HepG2 (cell line): ENCODE results near the gene SYNGR1. TPM values are rescaled to one million over a fixed set of nuclear protein-coding genes. Genes with fewer than 3 reads are reported as not detected.
A peak's percentile ranks its signal among the peaks of the same experiment; 100 is the strongest.

Experiments used
- ATAC-seq: fragments of 200-7000 bp; cut with Tn5 transposase; 3 replicates; pipeline ENCODE4 v1.9.1; 2020; ENCODE audit warnings: mild to moderate bottlenecking, moderate library complexity
- BruUV-seq: library from RNA; stranded (reverse); fragments of 400-500 nt; replicated peaks from 2 replicates; lab custom pipeline; 2021; lab: Mats Ljungman, UMichigan
- CTCF ChIA-PET: fragments of 300-600 bp; formaldehyde crosslinking; extraction: SDS; loops from one replicate; lab custom pipeline; 2021; ENCODE audit warnings: low total read pairs, inconsistent platforms, low intra/inter-chr PET ratio; lab: Yijun Ruan, JAX
- POLR2A ChIA-PET: fragments of 350-600 bp; sonication (Branson Sonifier 250); formaldehyde crosslinking; loops from one replicate; lab custom pipeline; 2020; ENCODE audit warnings: antibody characterized with exemption, inconsistent platforms; lab: Yijun Ruan, JAX
- DNase-seq: peaks from one replicate; pipeline ENCODE4 v3.0.0-alpha.2; 2015; ENCODE audit warnings: low spot score
- FAIRE-seq: peaks from 3 replicates; lab custom pipeline; 2011; peaks lifted over from hg19 to GRCh38; lab: Jason Lieb, UNC
- H2AFZ ChIP-seq: one replicate; pipeline ENCODE4 v1.6.1; 2011; ENCODE audit warnings: low read length, inconsistent platforms
- H3K27ac ChIP-seq: fragments of 300-600 bp; 3 replicates; pipeline ENCODE4 v1.8.0; 2011; ENCODE audit warnings: mixed run types, mild to moderate bottlenecking, mixed read lengths, low read length, inconsistent platforms; ENCODE audit not compliant: insufficient read depth; ENCODE audit errors: extremely low read length
- H3K27me3 ChIP-seq, 2 experiments: fragments of 200-600 bp in 1 of 2; 2 replicates in 1 of 2; 3 replicates in 1 of 2; pipeline versions ENCODE4 v1.6.0 to v1.8.0; 2011; ENCODE audit warnings: low read length in 2 of 2, mild to moderate bottlenecking in 2 of 2, moderate library complexity in 2 of 2, inconsistent platforms in 1 of 2; ENCODE audit not compliant: insufficient read depth in 2 of 2, control insufficient read depth in 1 of 2
- H3K36me3 ChIP-seq, 2 experiments: fragments of 200-600 bp in 1 of 2; replicated peaks in 1 of 2; 2 replicates in 1 of 2; 3 replicates in 1 of 2; pipeline versions ENCODE4 v1.5.1 to v1.8.0; 2011; ENCODE audit warnings: low read length in 2 of 2, inconsistent platforms in 1 of 2; ENCODE audit not compliant: insufficient read depth in 2 of 2, control insufficient read depth in 1 of 2
- H3K4me1 ChIP-seq: 2 replicates; pipeline ENCODE4 v1.5.1; 2012; ENCODE audit warnings: low read length, inconsistent platforms; ENCODE audit not compliant: insufficient read depth
- H3K4me2 ChIP-seq: 2 replicates; pipeline ENCODE4 v1.6.0; 2011; ENCODE audit warnings: low read depth, low read length, inconsistent platforms
- H3K4me3 ChIP-seq, 3 experiments: fragments of 200-600 bp in 1 of 3; sonication (generic), shearing (Covaris generic) in 1 of 3; replicated peaks in 1 of 3; 2 replicates each; pipeline ENCODE4 v1.5.1; 2011 to 2016; ENCODE audit warnings: low read length in 3 of 3, inconsistent platforms in 2 of 3, low read depth in 2 of 3, mild to moderate bottlenecking in 2 of 3, control low read depth in 1 of 3, mixed read lengths in 1 of 3; ENCODE audit not compliant: insufficient read depth in 1 of 3
- H3K79me2 ChIP-seq: one replicate; pipeline ENCODE4 v1.6.1; 2011; ENCODE audit warnings: low read length, inconsistent platforms; ENCODE audit not compliant: insufficient read depth
- H3K9ac ChIP-seq: 2 replicates; pipeline ENCODE4 v1.6.0; 2011; ENCODE audit warnings: mild to moderate bottlenecking, low read depth, low read length, inconsistent platforms; ENCODE audit not compliant: insufficient read depth
- H3K9me3 ChIP-seq: 2 replicates; pipeline ENCODE4 v1.5.1; 2012; ENCODE audit warnings: mild to moderate bottlenecking, low read length
- H4K20me1 ChIP-seq: 2 replicates; pipeline ENCODE4 v1.6.0; 2011; ENCODE audit warnings: inconsistent platforms, mild to moderate bottlenecking, low read length, moderate library complexity; ENCODE audit not compliant: insufficient read depth
- FLYWCH1 ChIP-seq: sonication (generic); formaldehyde crosslinking; IDR thresholded peaks from 2 replicates; pipeline ENCODE4 v1.8.1; 2023; ENCODE audit warnings: mild to moderate bottlenecking, missing genetic modification reagents
- FOXJ3 ChIP-seq: sonication (generic); formaldehyde crosslinking; IDR thresholded peaks from 2 replicates; pipeline ENCODE4 v1.4.0; 2020; ENCODE audit warnings: missing genetic modification reagents, mild to moderate bottlenecking, borderline replicate concordance
- NFYC ChIP-seq: IDR thresholded peaks from 2 replicates; pipeline ENCODE4 v1.6.1; 2016; ENCODE audit warnings: missing genetic modification reagents, missing compliant biosample characterization
- PHB2 ChIP-seq: fragments of 450-650 bp; IDR thresholded peaks from 2 replicates; pipeline ENCODE4 v1.6.1; 2018; ENCODE audit not compliant: partially characterized antibody
- ZNF629 ChIP-seq: sonication (generic); formaldehyde crosslinking; conservative IDR thresholded peaks from 2 replicates; pipeline ENCODE4 v1.5.0; 2020; ENCODE audit warnings: missing genetic modification reagents
- WGBS: methylation state at CpG from one replicate; pipeline ENCODE4 v1.1.6; 2017; ENCODE audit warnings: low lambda C conversion rate; 5-methylcytosine and 5-hydroxymethylcytosine counted together
- in situ Hi-C: cut with HindIII; loops from 2 replicates; pipeline ENCODE4 v1.10.0; 2017; ENCODE audit warnings: low pct_unique_long_range_greater_than_20kb; ENCODE audit not compliant: extremely low pct_ligation_motif_present
- intact Hi-C: fragments of 100-400 bp; cut with micrococcal nuclease; formaldehyde crosslinking; loops from one replicate; pipeline ENCODE4 v1.10.0; 2022; ENCODE audit not compliant: unreplicated experiment
- polyA plus RNA-seq, 8 experiments: library from polyadenylated mRNA; depleted of rRNA in 3 of 8; stranded (reverse) in 7 of 8; unstranded in 1 of 8; fragments of >200 nt; fragmentation: Illumina TruSeq in 4 of 8; extraction: Trizol in 4 of 8; gene quantifications; 2 replicates each; pipeline versions ENCODE4 v1.2.1 to v1.2.3, GENCODE V29; 2011 to 2016; ENCODE audit warnings: low read depth in 4 of 8, missing spikeins in 1 of 8, mixed read lengths in 1 of 8; ENCODE audit not compliant: insufficient read depth in 1 of 8
- total RNA-seq, 5 experiments: library from RNA; depleted of rRNA; stranded (reverse); fragments of >200 nt; fragmentation: Illumina TruSeq; extraction: Trizol; gene quantifications; 2 replicates each; pipeline ENCODE4 v1.2.3, GENCODE V29; 2016; ENCODE audit warnings: low read depth in 1 of 5

SYNGR1 gene
- total and polyA plus RNA-seq, 2 of the 13 experiments (the other 11 are each of a cell fraction or from before 2014, with no cell fraction given) = 0.27 to 2.7 TPM

DNA sequence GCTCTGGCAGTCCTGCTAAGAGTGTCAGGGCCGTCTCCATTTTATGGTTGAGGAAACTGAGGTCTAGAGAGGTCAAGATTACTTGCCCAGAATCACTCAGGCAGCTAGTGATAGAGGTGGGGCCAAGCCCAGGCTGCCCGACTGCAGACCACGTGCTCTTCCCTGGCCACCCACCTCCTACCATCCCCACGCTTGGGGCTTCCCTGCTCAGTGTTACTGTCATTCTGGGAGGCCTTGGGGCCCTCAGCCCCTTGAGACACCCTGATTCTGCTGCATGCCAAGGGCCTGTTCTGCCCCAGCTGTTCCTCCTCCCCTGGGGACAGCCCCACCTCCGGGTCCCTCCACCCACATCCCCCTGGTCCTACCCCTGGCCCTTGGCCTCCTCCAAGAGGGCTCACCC, 32.6 kb downstream of the SYNGR1 start:
- no peak overlapping the region for H3K27ac ChIP-seq
- FAIRE-seq (no peak), DNase-seq (no peak), ATAC-seq (no peak)
- H3K4me1 ChIP-seq = no peaks in the 10 kb centered on the region
- H3K9me3 ChIP-seq = no peaks in the 10 kb centered on the region
- H3K79me2 ChIP-seq = no peaks in the 10 kb centered on the region
- H4K20me1 ChIP-seq = no peaks in the 10 kb centered on the region
- no peak overlapping the region for H2AFZ ChIP-seq
- ChIA-PET POLR2A (no interaction called here), CTCF (no interaction called here)
- no peak overlapping the region for H3K9ac ChIP-seq
- 14% methylated on average over 4 of the region's 5 CpGs for WGBS
- H3K36me3 ChIP-seq = no peaks in the 10 kb centered on the region
- peaks cover 4 to 26% of the 10 kb centered on the region in 2 experiments; a peak in 4 of 5 replicates for H3K27me3 ChIP-seq
- no peak overlapping the region for H3K4me3 ChIP-seq
- in situ Hi-C loops = no loop called here
- TF ChIP-seq PHB2 (no peak), FLYWCH1 (CRISPR knock-in tag) (no peak), NFYC (CRISPR knock-in tag) (no peak)
- no peak overlapping the region for H3K4me2 ChIP-seq
- BruUV-seq = no TSS peak
- intact Hi-C loops = no loop called here

DNA sequence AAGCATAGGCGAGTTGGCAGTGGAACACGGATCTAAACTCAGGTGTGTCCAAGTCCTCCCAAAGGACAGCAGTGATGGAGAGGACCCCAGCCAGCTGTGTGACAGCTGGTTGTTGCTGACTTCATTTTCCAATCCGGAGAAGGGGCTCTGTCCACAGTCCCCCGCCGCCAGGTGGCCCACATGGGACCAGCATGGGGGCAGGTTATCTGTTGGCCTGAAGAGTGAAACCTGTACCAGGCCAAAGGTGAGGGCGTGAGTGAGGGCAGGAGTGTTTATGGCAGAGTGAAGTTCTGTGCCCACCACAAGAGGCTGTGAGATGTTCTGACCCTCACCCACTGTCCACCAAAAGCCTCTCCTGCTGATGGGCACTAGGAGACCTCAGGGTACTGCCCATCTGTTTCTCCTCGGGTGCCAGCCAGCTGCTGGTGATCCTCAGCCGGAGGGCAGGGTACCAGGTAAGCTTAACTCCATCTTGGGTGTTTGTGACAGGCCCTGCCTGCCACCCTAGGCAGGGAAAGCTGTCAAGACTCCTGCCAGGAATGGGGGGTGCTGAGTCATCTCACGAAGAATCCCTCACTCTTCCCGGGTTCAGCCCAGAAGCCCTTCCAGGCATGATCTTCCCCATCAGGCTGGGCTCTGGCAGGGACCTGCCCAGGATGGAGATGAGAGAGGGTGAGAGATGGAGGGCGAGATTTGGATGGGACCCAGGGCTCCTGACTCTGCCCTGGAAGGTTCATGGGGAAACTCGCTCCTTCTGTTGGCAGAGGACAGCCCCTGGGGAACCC, 34.2 kb downstream of the SYNGR1 start:
- ChIA-PET POLR2A (interaction anchor here (1.0 kb wide), 1 partner anchor 65 kb away, joined by 4 read pairs; the partner anchor contains the start of gene RPL3), CTCF (no interaction called here)
- intact Hi-C loops (no loop called here), in situ Hi-C loops (no loop called here)
- DNase-seq = no peak
- Histone ChIP-seq H3K4me3 (no peak overlapping the region), H3K36me3 (no peaks in the 10 kb centered on the region), H2AFZ (no peak overlapping the region), H3K4me1 (no peaks in the 10 kb centered on the region; the same call in 1 of the 2 replicates), H3K9me3 (no peaks in the 10 kb centered on the region), H3K79me2 (no peaks in the 10 kb centered on the region), H3K9ac (no peak overlapping the region), H3K27ac (no peak overlapping the region), H3K27me3 (peaks cover 4 to 33% of the 10 kb centered on the region in 2 experiments; a peak in 4 of 5 replicates), H4K20me1 (no peaks in the 10 kb centered on the region), H3K4me2 (no peak overlapping the region)
- FAIRE-seq = no peak
- no TSS peak for BruUV-seq
- 24% methylated on average over 5 of the region's 12 CpGs for WGBS
- TF ChIP-seq ZNF629 (CRISPR knock-in tag) (0 out of 2 replicates have a peak, but pooled peaks have one; percentile 10), FOXJ3 (CRISPR knock-in tag) (no peak)
- no peak for ATAC-seq
